Measurements from ENCODE around the gene KASH5. TPM values are rescaled to one million over a fixed set of nuclear protein-coding genes. Genes with fewer than 3 reads are reported as not detected.

KASH5 gene
- total and polyA plus RNA-seq, 4 donors, result 0.21 to 1.3 (median 0.35) TPM

- peaks cover 4% of the 10 kb centered on the region for H3K4me1 ChIP-seq (ENCODE audit: control insufficient read depth, insufficient read depth, low read length)
- H3K9me3 ChIP-seq (ENCODE audit: control insufficient read depth, insufficient read depth, low read length), result no peaks in the 10 kb centered on the region
- no peak overlapping the region for H3K27ac ChIP-seq (ENCODE audit: low read depth, low read length)
- no peak overlapping the region for H3K4me3 ChIP-seq (ENCODE audit: low read depth, low read length)
- no peak for DNase-seq (ENCODE audit: low read depth in 4 of 6, low spot score in 6 of 6)
- H3K27me3 ChIP-seq (ENCODE audit: control insufficient read depth, insufficient read depth, low read length), result no peaks in the 10 kb centered on the region
- peaks cover 49% of the 10 kb centered on the region for H3K36me3 ChIP-seq (ENCODE audit: control insufficient read depth, insufficient read depth, low read length)
- 96% methylated on average over 15 of the region's 15 CpGs for WGBS (ENCODE audit: insufficient coverage)
These were observed 40.9 kb upstream of the KASH5 start for GRCh38 chr19:49347191-49347590.

GRCh38 chr19:49347835-49348234 is 40.2 kb upstream of the KASH5 start:
- 51% methylated on average over 3 of the region's 3 CpGs for WGBS (ENCODE audit: insufficient coverage)
- Histone ChIP-seq H3K4me1 (ENCODE audit: control insufficient read depth, insufficient read depth, low read length) (peaks cover 4% of the 10 kb centered on the region), H3K36me3 (ENCODE audit: control insufficient read depth, insufficient read depth, low read length) (peaks cover 45% of the 10 kb centered on the region), H3K9me3 (ENCODE audit: control insufficient read depth, insufficient read depth, low read length) (no peaks in the 10 kb centered on the region), H3K4me3 (ENCODE audit: low read depth, low read length) (no peak overlapping the region), H3K27ac (ENCODE audit: low read depth, low read length) (no peak overlapping the region), H3K27me3 (ENCODE audit: control insufficient read depth, insufficient read depth, low read length) (no peaks in the 10 kb centered on the region)
- peak in 4 of 6 donors; percentile 26 to 98 (median 80) for DNase-seq (ENCODE audit: low read depth in 4 of 6, low spot score in 6 of 6)

GRCh38 chr19:49348305-49349189 is 39.5 kb upstream of the KASH5 start:
- 84% methylated on average over 7 of the region's 12 CpGs for WGBS (ENCODE audit: insufficient coverage)
- no peaks in the 10 kb centered on the region for H3K27me3 ChIP-seq (ENCODE audit: control insufficient read depth, insufficient read depth, low read length)
- H3K27ac ChIP-seq (ENCODE audit: low read depth, low read length), result no peak overlapping the region
- H3K9me3 ChIP-seq (ENCODE audit: control insufficient read depth, insufficient read depth, low read length), result no peaks in the 10 kb centered on the region
- H3K36me3 ChIP-seq (ENCODE audit: control insufficient read depth, insufficient read depth, low read length), result peaks cover 43% of the 10 kb centered on the region
- peak in 1 of 6 donors; percentile 64 for DNase-seq (ENCODE audit: low read depth in 4 of 6, low spot score in 6 of 6)
- no peak overlapping the region for H3K4me3 ChIP-seq (ENCODE audit: low read depth, low read length)
- peaks cover 4% of the 10 kb centered on the region for H3K4me1 ChIP-seq (ENCODE audit: control insufficient read depth, insufficient read depth, low read length)

- H3K4me1 ChIP-seq (ENCODE audit: control insufficient read depth, insufficient read depth, low read length), result peaks cover 3% of the 10 kb centered on the region
- H3K9me3 ChIP-seq (ENCODE audit: control insufficient read depth, insufficient read depth, low read length), result no peaks in the 10 kb centered on the region
- no peak for DNase-seq (ENCODE audit: low read depth in 4 of 6, low spot score in 6 of 6)
- 100% methylated on average over 1 of the region's 2 CpGs for WGBS (ENCODE audit: insufficient coverage)
- H3K4me3 ChIP-seq (ENCODE audit: low read depth, low read length), result no peak overlapping the region
- H3K27me3 ChIP-seq (ENCODE audit: control insufficient read depth, insufficient read depth, low read length), result no peaks in the 10 kb centered on the region
- no peak overlapping the region for H3K27ac ChIP-seq (ENCODE audit: low read depth, low read length)
- peaks cover 38% of the 10 kb centered on the region for H3K36me3 ChIP-seq (ENCODE audit: control insufficient read depth, insufficient read depth, low read length)
These were observed 38.5 kb upstream of the KASH5 start for GRCh38 chr19:49349567-49349966.

- Histone ChIP-seq H3K27me3 (ENCODE audit: control insufficient read depth, insufficient read depth, low read length) (no peaks in the 10 kb centered on the region), H3K9me3 (ENCODE audit: control insufficient read depth, insufficient read depth, low read length) (no peaks in the 10 kb centered on the region), H3K27ac (ENCODE audit: low read depth, low read length) (no peak overlapping the region), H3K36me3 (ENCODE audit: control insufficient read depth, insufficient read depth, low read length) (peaks cover 52% of the 10 kb centered on the region), H3K4me1 (ENCODE audit: control insufficient read depth, insufficient read depth, low read length) (peaks cover 5% of the 10 kb centered on the region), H3K4me3 (ENCODE audit: low read depth, low read length) (no peak overlapping the region)
- 54% methylated on average over 4 of the region's 12 CpGs for WGBS (ENCODE audit: insufficient coverage)
- DNase-seq (ENCODE audit: low read depth in 4 of 6, low spot score in 6 of 6), result no peak
These were observed 32.1 kb upstream of the KASH5 start for GRCh38 chr19:49355909-49356353.

- no peak for DNase-seq (ENCODE audit: low read depth in 4 of 6, low spot score in 6 of 6)
- 64% methylated on average over 3 of the region's 7 CpGs for WGBS (ENCODE audit: insufficient coverage)
These were observed 31.7 kb upstream of the KASH5 start for GRCh38 chr19:49356382-49356781.

GRCh38 chr19:49357186-49357585 is 30.9 kb upstream of the KASH5 start:
- no peak for DNase-seq (ENCODE audit: low read depth in 4 of 6, low spot score in 6 of 6)
- Histone ChIP-seq H3K27ac (ENCODE audit: low read depth, low read length) (no peak overlapping the region), H3K4me1 (ENCODE audit: control insufficient read depth, insufficient read depth, low read length) (peaks cover 14% of the 10 kb centered on the region), H3K27me3 (ENCODE audit: control insufficient read depth, insufficient read depth, low read length) (peaks cover 4% of the 10 kb centered on the region), H3K36me3 (ENCODE audit: control insufficient read depth, insufficient read depth, low read length) (peaks cover 46% of the 10 kb centered on the region), H3K4me3 (ENCODE audit: low read depth, low read length) (no peak overlapping the region), H3K9me3 (ENCODE audit: control insufficient read depth, insufficient read depth, low read length) (no peaks in the 10 kb centered on the region)
- WGBS (ENCODE audit: insufficient coverage), result 89% methylated on average over 7 of the region's 9 CpGs

More at GRCh38 chr19:49356382-49356781, 31.7 kb upstream of the KASH5 start:
- no peaks in the 10 kb centered on the region for H3K9me3 ChIP-seq (ENCODE audit: control insufficient read depth, insufficient read depth, low read length)
- no peak overlapping the region for H3K27ac ChIP-seq (ENCODE audit: low read depth, low read length)
- peaks cover 10% of the 10 kb centered on the region for H3K4me1 ChIP-seq (ENCODE audit: control insufficient read depth, insufficient read depth, low read length)
- peaks cover 48% of the 10 kb centered on the region for H3K36me3 ChIP-seq (ENCODE audit: control insufficient read depth, insufficient read depth, low read length)
- H3K4me3 ChIP-seq (ENCODE audit: low read depth, low read length), result no peak overlapping the region
- H3K27me3 ChIP-seq (ENCODE audit: control insufficient read depth, insufficient read depth, low read length), result no peaks in the 10 kb centered on the region

- Histone ChIP-seq H3K4me3 (ENCODE audit: low read depth, low read length) (no peak overlapping the region), H3K4me1 (ENCODE audit: control insufficient read depth, insufficient read depth, low read length) (peaks cover 38% of the 10 kb centered on the region), H3K9me3 (ENCODE audit: control insufficient read depth, insufficient read depth, low read length) (no peaks in the 10 kb centered on the region), H3K27me3 (ENCODE audit: control insufficient read depth, insufficient read depth, low read length) (peaks cover 27% of the 10 kb centered on the region), H3K36me3 (ENCODE audit: control insufficient read depth, insufficient read depth, low read length) (peaks cover 38% of the 10 kb centered on the region), H3K27ac (ENCODE audit: low read depth, low read length) (no peak overlapping the region)
- 83% methylated on average over 9 of the region's 17 CpGs for WGBS (ENCODE audit: insufficient coverage)
- DNase-seq (ENCODE audit: low read depth in 4 of 6, low spot score in 6 of 6), result no peak
These were observed 27.9 kb upstream of the KASH5 start for GRCh38 chr19:49359851-49360820.

GRCh38 chr19:49361438-49362047 is 26.5 kb upstream of the KASH5 start:
- H3K9me3 ChIP-seq (ENCODE audit: control insufficient read depth, insufficient read depth, low read length), result no peaks in the 10 kb centered on the region
- peaks cover 31% of the 10 kb centered on the region for H3K27me3 ChIP-seq (ENCODE audit: control insufficient read depth, insufficient read depth, low read length)
- peaks cover 35% of the 10 kb centered on the region for H3K4me1 ChIP-seq (ENCODE audit: control insufficient read depth, insufficient read depth, low read length)
- peak overlapping the region; percentile 91 for H3K4me3 ChIP-seq (ENCODE audit: low read depth, low read length)
- peaks cover 27% of the 10 kb centered on the region for H3K36me3 ChIP-seq (ENCODE audit: control insufficient read depth, insufficient read depth, low read length)
- DNase-seq (ENCODE audit: low read depth in 4 of 6, low spot score in 6 of 6), result peak in 4 of 6 donors; percentile 38 to 91 (median 61)
- peak overlapping the region; percentile 97 for H3K27ac ChIP-seq (ENCODE audit: low read depth, low read length)
- 6% methylated on average over 26 of the region's 27 CpGs for WGBS (ENCODE audit: insufficient coverage)
